K562 (cell line): ENCODE measurements around the gene GPRIN2.

Experiments used
- FOXM1 ChIP-seq, 2 experiments: fragments of 450-650 bp in 1 of 2; sonication (generic) in 1 of 2; formaldehyde crosslinking in 1 of 2; IDR thresholded peaks; 2 replicates each; pipeline versions ENCODE4 v1.6.1 to v1.9.0; 2017 to 2022; ENCODE audit warnings: low read depth in 2 of 2, mild to moderate bottlenecking in 2 of 2, missing genetic modification reagents in 1 of 2, moderate library complexity in 1 of 2
- POLR2A ChIP-seq: fragments of 450-650 bp; conservative IDR thresholded peaks from 2 replicates; pipeline ENCODE4 v1.6.1; 2016
- RAD21 ChIP-seq, 2 experiments: fragments of 250-450 bp in 1 of 2; fragments of 450-650 bp in 1 of 2; sonication (Bioruptor Pico) in 1 of 2; formaldehyde crosslinking in 1 of 2; IDR thresholded peaks in 1 of 2; conservative IDR thresholded peaks in 1 of 2; 2 replicates each; pipeline versions ENCODE4 v1.4.0 to v1.8.0; 2020 to 2022; ENCODE audit warnings: mild to moderate bottlenecking in 2 of 2, moderate library complexity in 1 of 2
- SRSF7 ChIP-seq: fragments of 200-400 bp; formaldehyde crosslinking; optimal IDR thresholded peaks from 2 replicates; pipeline ENCODE3; 2017; ENCODE audit warnings: mild to moderate bottlenecking, low read depth, low read length
- ZNF431 ChIP-seq: sonication (generic); formaldehyde crosslinking; IDR thresholded peaks from 2 replicates; pipeline ENCODE4 v1.8.0; 2022; ENCODE audit warnings: mild to moderate bottlenecking, missing genetic modification reagents

GRCh38 chr10:46516660-46517416 is 39.6 kb downstream of the GPRIN2 start:
- TF ChIP-seq ZNF431 (CRISPR knock-in tag) (no peak), SRSF7 (no peak), POLR2A (no peak), RAD21 (CRISPR knock-in tag; conservative IDR thresholded peaks at IDR 0.05 in 1 of 2, IDR thresholded peaks at IDR 0.05 in 1 of 2) (no peak), FOXM1 (IDR thresholded peaks at IDR 0.05; ENCODE audit: low read depth) (no peak), FOXM1 (CRISPR knock-in tag; IDR thresholded peaks at IDR 0.05; ENCODE audit: low read depth) (no peak)
